K562 (cell line): ENCODE results near the gene CYB5D1.

Experiments used
- DPF2 ChIP-seq: fragments of 450-650 bp; IDR thresholded peaks from 2 replicates; pipeline ENCODE4 v1.6.1; 2016
- FOXP1 ChIP-seq: sonication (generic); formaldehyde crosslinking; IDR thresholded peaks from 2 replicates; pipeline ENCODE4 v1.8.0; 2022; ENCODE audit warnings: mild to moderate bottlenecking, missing genetic modification reagents
- GTF2F1 ChIP-seq: IDR thresholded peaks from 2 replicates; pipeline ENCODE4 v1.6.1; 2011; ENCODE audit warnings: low read depth, low read length, improper control_type of control experiment
- HDGF ChIP-seq: fragments of 450-650 bp; IDR thresholded peaks from 2 replicates; pipeline ENCODE4 v1.6.1; 2016
- HIVEP1 ChIP-seq: fragments of 250-450 bp; sonication (Bioruptor Pico); IDR thresholded peaks from 2 replicates; pipeline ENCODE4 v1.4.0; 2020; ENCODE audit warnings: mild to moderate bottlenecking
- MYC ChIP-seq, 2 experiments: fragments of 250-450 bp in 1 of 2; sonication (Bioruptor Pico) in 1 of 2; IDR thresholded peaks; 2 replicates each; pipeline versions ENCODE4 v1.5.1 to v1.6.1; 2012 to 2021; ENCODE audit warnings: low read depth in 2 of 2, borderline replicate concordance in 1 of 2, improper control_type of control experiment in 1 of 2, low read length in 1 of 2, mild to moderate bottlenecking in 1 of 2, moderate library complexity in 1 of 2
- NR2F6 ChIP-seq: fragments of 450-650 bp; formaldehyde crosslinking; IDR thresholded peaks from 2 replicates; pipeline ENCODE4 v1.4.0; 2020; ENCODE audit warnings: mild to moderate bottlenecking
- ZEB2 ChIP-seq: fragments of 450-650 bp; IDR thresholded peaks from 2 replicates; pipeline ENCODE4 v1.6.1; 2016
- ZNF274 ChIP-seq: IDR thresholded peaks from 2 replicates; pipeline ENCODE4 v1.6.1; 2011; ENCODE audit warnings: low read depth, mild to moderate bottlenecking, low read length, moderate library complexity, borderline replicate concordance
- TF ChIP-seq, protein P1 (sequence below), 3 experiments: IDR thresholded peaks in 2 of 3; conservative IDR thresholded peaks in 1 of 3; 2 replicates each; pipeline ENCODE4 v1.5.1; 2011 to 2012; ENCODE audit warnings: low read length in 3 of 3, mild to moderate bottlenecking in 3 of 3, control low read depth in 2 of 3, improper control_type of control experiment in 1 of 3, inconsistent platforms in 1 of 3, low read depth in 1 of 3, mixed read lengths in 1 of 3, moderate library complexity in 1 of 3; ENCODE audit not compliant: insufficient read depth in 2 of 3

DNA sequence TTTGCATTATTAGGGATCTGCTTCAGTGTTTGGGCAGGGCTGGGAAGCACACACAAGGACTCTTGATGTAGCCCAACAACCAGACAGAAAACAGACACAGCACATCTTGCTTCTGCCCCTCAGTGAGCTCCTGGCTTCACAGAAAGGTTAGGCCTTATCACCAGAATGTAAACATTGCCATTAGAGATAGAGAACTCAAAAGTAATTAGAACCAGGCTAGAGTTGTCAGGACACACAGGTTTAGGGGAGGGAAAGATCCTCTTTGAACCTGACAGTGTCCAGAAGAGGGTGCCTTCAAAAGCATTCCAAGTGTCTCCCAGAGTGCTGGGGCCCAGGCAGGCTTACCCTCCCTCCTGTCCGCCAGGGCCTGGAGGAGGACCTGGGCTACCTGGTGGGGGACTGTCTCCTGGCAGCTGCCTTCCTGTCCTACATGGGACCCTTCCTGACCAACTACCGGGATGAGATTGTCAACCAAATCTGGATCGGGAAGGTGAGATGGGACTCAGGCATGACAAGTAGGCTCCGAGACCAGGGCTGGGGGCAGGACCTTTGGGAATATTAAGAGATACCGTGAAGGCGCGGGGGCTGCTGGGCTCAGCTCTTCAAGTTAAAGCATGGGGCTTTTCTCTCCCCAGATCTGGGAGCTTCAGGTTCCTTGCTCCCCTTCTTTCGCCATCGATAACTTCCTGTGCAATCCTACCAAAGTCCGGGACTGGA, 40.7 kb upstream of the CYB5D1 start:
- TF ChIP-seq HIVEP1 (CRISPR knock-in tag), result no peak
- no peak for TF ChIP-seq ZNF274
- no peak for TF ChIP-seq HDGF
- TF ChIP-seq ZEB2, result no peak
- TF ChIP-seq GTF2F1, result no peak
- TF ChIP-seq DPF2, result no peak
- TF ChIP-seq, protein P1, sequence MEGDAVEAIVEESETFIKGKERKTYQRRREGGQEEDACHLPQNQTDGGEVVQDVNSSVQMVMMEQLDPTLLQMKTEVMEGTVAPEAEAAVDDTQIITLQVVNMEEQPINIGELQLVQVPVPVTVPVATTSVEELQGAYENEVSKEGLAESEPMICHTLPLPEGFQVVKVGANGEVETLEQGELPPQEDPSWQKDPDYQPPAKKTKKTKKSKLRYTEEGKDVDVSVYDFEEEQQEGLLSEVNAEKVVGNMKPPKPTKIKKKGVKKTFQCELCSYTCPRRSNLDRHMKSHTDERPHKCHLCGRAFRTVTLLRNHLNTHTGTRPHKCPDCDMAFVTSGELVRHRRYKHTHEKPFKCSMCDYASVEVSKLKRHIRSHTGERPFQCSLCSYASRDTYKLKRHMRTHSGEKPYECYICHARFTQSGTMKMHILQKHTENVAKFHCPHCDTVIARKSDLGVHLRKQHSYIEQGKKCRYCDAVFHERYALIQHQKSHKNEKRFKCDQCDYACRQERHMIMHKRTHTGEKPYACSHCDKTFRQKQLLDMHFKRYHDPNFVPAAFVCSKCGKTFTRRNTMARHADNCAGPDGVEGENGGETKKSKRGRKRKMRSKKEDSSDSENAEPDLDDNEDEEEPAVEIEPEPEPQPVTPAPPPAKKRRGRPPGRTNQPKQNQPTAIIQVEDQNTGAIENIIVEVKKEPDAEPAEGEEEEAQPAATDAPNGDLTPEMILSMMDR (IDR thresholded peaks at IDR 0.05 in 2 of 3, conservative IDR thresholded peaks at IDR 0.05 in 1 of 3; ENCODE audit: insufficient read depth in 2 of 3, low read depth in 1 of 3, low read length in 3 of 3), result no peak
- no peak for TF ChIP-seq NR2F6 (CRISPR knock-in tag)
- no peak for TF ChIP-seq FOXP1 (CRISPR knock-in tag)
- TF ChIP-seq MYC (IDR thresholded peaks at IDR 0.05; ENCODE audit: low read depth, low read length), result no peak
- TF ChIP-seq MYC (CRISPR knock-in tag; IDR thresholded peaks at IDR 0.05; ENCODE audit: borderline replicate concordance, low read depth), result no peak
